GM12864 (cell line): ENCODE measurements around the gene LGALS14.
"Not testable (repeated sequence)": the region's sequence is repeated elsewhere in the genome, so short reads cannot be mapped to it uniquely, and the experiment has no call there.

Source experiments
- DNase-seq: peaks from one replicate; pipeline ENCODE4 v3.0.0-alpha.2; 2011; ENCODE audit warnings: low read depth
- H3K4me3 ChIP-seq: 2 replicates; pipeline ENCODE4 v1.5.1; 2011; ENCODE audit warnings: mild to moderate bottlenecking, low read depth, low read length, control low read depth
- CTCF ChIP-seq: IDR thresholded peaks from 2 replicates; pipeline ENCODE4 v1.5.1; 2011; ENCODE audit warnings: low read depth, mild to moderate bottlenecking, moderate library complexity, low read length, control low read depth, inconsistent platforms; ENCODE audit errors: missing control alignments

The LGALS14 gene, protein sequence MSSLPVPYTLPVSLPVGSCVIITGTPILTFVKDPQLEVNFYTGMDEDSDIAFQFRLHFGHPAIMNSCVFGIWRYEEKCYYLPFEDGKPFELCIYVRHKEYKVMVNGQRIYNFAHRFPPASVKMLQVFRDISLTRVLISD

GRCh38 chr19:39704181-39705044 is at the start of gene LGALS14:
LGALS14 (plus strand) TSS chr19:39704481; CDS start chr19:39704529, 48 bp downstream.
- peak; percentile 74 for DNase-seq
- TF ChIP-seq CTCF = no peak
- peak within 1 kb of the TSS; percentile 13 for H3K4me3 ChIP-seq

- no peak within 1 kb of the TSS for H3K4me3 ChIP-seq
- no peak for DNase-seq
- TF ChIP-seq CTCF = no peak
These were observed 48.7 kb upstream of the LGALS14 start, which contains the start of gene LGALS16 for GRCh38 chr19:39655613-39656012. LGALS16 (plus strand) TSS chr19:39655913; CDS start chr19:39655962, 49 bp downstream.

GRCh38 chr19:39659791-39660190 is 44.5 kb upstream of the LGALS14 start:
- TF ChIP-seq CTCF = no peak
- no peak for DNase-seq
- no peak overlapping the region for H3K4me3 ChIP-seq

DNA sequence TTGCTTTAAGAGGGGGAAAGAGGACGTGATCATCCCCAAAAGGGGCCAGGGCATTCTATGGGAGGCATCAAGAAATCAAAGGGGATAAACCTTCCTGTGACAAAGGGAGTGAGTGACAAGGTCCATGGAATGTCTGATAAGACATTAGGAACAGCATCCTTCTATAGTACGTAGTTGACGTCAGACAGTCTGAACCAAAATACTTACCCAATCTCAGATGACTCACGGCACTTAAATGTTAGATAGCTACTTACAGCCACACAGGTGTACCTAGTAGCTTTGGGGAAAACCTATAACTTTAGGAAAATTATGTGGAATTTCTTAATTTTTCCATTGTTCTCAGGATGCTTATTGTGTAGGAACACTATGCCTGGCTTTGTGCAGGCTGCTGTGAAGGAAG is 43.6 kb upstream of the LGALS14 start:
- no peak overlapping the region for H3K4me3 ChIP-seq
- DNase-seq = no peak
- TF ChIP-seq CTCF = no peak

DNA sequence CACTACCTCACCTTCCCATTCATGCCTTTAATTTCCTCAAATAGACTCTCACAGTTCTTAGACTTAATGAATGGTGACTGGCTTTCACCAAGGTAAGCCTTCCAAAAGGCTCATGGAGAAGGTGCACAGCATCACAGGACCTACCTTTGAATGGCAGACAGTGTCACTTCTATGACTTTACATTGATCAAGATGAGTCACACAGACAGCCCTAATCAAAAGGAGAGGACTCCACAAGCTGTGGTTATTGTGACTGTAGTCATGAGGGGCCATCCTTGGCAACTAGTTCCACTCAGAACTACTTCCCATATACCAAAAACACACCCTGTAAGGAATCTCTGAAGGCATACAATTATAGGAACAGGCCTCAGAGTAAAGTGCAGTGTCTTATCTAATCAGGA is 42.7 kb upstream of the LGALS14 start:
- DNase-seq = no peak

DNA sequence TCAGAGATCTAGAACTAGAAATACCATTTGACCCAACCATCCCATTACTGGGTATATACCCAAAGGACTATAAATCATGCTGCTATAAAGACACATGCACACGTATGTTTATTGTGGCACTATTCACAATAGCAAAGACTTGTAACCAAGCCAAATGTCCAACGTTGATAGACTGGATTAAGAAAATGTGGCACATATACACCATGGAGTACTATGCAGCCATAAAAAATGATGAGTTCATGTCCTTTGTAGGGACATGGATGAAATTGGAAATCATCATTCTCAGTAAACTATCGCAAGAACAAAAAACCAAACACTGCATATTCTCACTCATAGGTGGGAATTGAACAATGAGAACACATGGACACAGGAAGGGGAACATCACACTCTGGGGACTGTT is 34.4 kb upstream of the LGALS14 start:
- DNase-seq, H3K4me3 ChIP-seq: not testable (repeated sequence)

More for the DNA sequence above, 42.7 kb upstream of the LGALS14 start:
- no peak overlapping the region for H3K4me3 ChIP-seq
- no peak for TF ChIP-seq CTCF

DNA sequence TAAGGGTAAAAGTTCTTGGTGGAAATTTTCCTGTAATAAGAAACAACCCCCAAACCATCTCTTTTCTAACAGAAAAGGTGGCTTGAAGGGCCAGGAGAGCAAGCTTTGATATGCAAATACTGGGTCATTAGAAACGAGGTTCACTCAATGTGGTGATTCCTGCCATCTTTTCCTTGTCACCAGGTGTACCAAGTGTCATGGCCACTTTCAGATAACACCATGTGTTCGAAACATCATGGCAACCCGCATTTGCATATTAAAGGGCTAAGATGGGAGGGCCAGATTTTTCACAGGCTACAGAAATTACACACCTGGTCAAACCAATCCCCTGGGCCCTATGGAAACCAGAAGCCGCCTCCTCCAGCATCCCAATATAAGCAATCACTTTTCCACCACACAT is 33.3 kb upstream of the LGALS14 start:
- H3K4me3 ChIP-seq = no peak overlapping the region
- TF ChIP-seq CTCF = no peak
- DNase-seq = no peak
